Fibroblast of skin of right quadriceps (primary cell): ENCODE data around the gene KIF7.

Experiments
- DNase-seq: peaks from one replicate; pipeline ENCODE4 v3.0.0-alpha.2; 2013

KIF7 gene

GRCh38 chr15:89648106-89649012 lies 6.9 kb downstream of the KIF7 start:
- DNase-seq, result no peak

GRCh38 chr15:89647191-89647851 lies 7.9 kb downstream of the KIF7 start:
- DNase-seq, result peak; percentile 37

- no peak for DNase-seq
Observed at GRCh38 chr15:89646416-89647141, 8.7 kb downstream of the KIF7 start.

GRCh38 chr15:89645680-89646079 lies 9.6 kb downstream of the KIF7 start:
- DNase-seq, result no peak

DNA sequence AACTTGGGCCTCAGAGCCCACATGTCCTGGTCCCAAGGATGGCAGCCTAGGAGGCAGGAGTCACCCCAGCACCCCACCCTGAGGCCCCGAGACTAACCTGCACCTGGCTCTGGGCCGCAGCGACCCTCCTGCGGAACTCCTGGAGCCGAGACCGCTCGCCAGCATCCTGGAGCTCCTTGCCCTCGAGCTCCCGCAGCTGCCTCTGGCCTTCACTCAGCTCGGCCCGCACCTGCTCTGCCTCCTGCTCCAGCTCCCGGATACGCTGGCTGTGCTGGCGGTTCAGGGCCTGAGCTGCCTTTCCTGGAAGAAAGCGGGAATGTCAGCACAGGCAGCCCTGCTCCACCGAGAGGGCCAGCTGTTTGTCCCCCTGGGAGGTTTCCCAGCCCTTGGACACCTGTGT lies 13.2 kb downstream of the KIF7 start:
- DNase-seq, result no peak

GRCh38 chr15:89641053-89641452 lies 14.2 kb downstream of the KIF7 start:
- no peak for DNase-seq

DNA sequence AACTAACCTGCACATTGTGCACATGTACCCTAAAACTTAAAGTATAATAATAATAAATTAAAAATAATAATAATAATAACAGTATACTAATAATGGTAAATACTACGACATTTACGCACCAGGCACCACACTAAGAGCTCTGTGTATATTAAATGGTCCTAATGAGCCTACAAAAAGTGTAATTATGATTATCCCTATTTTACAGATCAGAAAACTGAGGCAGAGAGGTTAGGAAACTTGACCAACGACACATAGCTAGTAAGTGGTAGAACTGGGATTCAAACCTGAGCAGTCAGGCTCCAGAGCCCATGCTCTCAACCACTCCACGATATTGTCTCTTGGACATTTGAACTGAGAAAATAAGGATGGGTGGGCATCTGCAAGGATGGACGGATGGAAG lies 15.0 kb downstream of the KIF7 start:
- no peak for DNase-seq

DNA sequence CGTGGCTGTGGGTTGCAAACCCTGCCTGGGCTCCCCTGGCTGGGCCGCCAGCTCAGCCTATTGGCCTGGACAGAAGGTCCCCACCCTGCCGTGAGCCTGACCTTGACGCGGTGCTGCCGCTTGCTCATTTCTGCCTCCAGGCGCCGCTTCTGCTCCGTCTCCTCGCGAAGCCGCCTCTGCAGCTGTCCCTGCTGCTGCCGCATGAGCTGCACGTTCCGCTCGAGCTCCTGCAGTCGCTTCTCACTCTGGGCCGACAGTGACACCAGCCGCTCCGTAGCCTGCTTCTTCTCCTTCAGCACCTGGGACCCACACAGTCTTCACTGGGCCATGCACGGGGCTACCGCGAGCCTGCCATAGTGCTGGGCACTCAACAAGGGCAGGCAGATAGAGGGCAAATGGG lies 21.7 kb downstream of the KIF7 start:
- no peak for DNase-seq

- no peak for DNase-seq
Observed at GRCh38 chr15:89632563-89633430, 22.5 kb downstream of the KIF7 start.

GRCh38 chr15:89631902-89632264 lies 23.4 kb downstream of the KIF7 start:
- no peak for DNase-seq

GRCh38 chr15:89630974-89631901 lies 24.0 kb downstream of the KIF7 start:
- DNase-seq, result no peak

DNA sequence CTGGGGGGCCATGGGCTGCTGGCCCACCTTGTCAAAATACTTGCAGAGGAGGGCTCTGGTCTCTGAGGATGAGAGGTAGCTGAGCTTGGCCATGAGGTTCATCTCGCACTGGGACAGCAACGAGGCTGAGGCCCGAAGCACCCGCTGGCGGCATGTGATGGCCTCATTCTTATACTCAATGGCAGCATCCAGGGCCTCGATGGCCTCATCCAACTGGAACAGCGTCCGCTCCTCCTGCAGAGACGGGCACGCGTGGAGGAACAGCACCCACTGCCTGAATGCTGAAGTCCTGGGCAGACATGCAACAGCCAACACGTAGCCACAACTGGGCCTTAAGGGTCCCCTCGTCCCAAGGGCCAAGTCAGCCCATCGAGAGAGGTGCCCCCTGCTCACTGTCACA lies 25.0 kb downstream of the KIF7 start:
- no peak for DNase-seq

GRCh38 chr15:89629829-89630228 lies 25.4 kb downstream of the KIF7 start:
- no peak for DNase-seq

- no peak for DNase-seq
Observed at GRCh38 chr15:89628806-89629715, 26.2 kb downstream of the KIF7 start.

DNA sequence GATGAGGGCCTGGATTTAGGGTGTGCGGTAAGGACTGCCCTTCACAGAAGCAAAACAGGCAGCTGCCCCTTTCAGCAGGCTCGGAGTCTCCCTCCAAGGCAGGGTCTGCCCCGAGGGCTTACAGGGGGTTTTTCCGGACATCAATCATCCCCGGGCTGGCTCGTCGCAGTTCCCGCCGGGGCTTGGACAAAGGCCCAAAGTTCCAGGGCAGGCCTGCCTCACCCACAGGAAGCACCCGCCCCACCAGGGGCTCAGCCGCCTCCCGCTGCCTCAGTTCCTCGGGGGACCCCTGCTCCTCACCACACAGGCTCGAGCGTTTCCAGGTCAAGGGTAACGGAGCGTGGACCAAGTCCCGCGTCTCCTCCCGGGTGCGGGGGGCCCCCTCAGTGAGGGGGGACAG lies 27.0 kb downstream of the KIF7 start:
- no peak for DNase-seq

- DNase-seq, result no peak
Observed at GRCh38 chr15:89627256-89627970, 27.9 kb downstream of the KIF7 start.

DNA sequence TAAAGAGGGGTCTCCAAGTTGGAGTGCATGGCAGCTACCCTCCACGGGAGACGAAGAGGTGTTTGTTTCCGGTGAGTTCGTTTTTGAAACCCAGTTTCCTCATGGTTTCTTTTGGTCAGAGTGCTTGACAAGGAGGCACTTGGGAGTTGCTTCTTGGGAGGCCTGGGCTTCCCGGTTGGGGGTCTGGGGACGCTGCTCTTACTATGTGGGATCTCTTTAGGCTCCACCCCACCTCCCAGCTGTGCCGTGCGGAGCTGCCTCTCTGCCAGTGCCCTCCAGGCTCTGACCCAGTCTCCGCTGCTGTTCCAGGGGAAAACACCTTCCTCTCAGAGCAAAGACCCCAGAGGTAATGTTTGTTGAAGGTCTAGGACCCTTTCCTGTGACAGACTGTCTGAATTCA lies 29.6 kb downstream of the KIF7 start:
- no peak for DNase-seq

DNA sequence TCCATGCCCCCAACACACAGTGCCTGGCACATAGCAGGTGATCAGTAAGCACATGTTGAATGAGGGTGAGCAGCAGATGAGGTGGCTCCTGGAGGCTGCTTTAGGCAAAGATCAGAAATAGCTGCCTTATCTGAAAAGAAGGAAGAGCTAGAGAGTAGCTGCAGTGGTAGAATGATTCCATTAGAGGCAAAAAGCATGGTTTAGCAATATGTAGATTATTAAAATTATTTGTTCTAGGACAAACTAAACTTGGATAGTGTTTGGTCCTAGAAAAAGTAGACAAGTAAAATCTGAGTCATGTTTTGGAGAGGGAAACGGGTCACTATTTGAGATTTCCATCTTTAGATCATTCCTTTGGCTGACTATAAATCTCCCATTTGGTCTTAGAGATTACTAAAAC lies 32.1 kb downstream of the KIF7 start:
- no peak for DNase-seq

GRCh38 chr15:89621547-89621946 lies 33.7 kb downstream of the KIF7 start:
- DNase-seq, result no peak

DNA sequence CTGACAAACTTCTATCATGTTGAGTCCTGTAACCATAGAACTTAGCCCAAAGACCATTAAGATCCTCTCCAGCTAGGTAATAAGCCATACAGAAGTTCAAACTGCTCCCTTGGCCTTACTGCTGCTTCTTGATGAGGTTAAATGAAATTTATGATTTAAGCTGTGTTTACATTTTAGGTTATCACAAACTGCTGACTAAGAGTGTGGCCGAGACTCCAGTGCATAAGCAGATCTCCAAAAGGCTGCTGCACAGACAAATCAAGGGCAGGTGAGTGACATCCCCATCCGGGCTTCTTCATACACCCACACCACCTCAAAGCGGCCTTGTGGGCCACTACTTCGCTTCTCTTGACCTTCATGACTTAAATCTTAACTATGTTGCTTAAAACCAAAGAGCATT lies 39.0 kb downstream of the KIF7 start:
- no peak for DNase-seq
